GM20431 (cell line): ENCODE data around the gene YOD1.

Experiments
- in situ Hi-C: fragments of 300-500 bp; cut with MseI, MboI; formaldehyde crosslinking; loops from one replicate; pipeline ENCODE4 v1.15.0; 2020; ENCODE audit warnings: low sequenced_read_pairs; ENCODE audit not compliant: unreplicated experiment

Gene YOD1

DNA sequence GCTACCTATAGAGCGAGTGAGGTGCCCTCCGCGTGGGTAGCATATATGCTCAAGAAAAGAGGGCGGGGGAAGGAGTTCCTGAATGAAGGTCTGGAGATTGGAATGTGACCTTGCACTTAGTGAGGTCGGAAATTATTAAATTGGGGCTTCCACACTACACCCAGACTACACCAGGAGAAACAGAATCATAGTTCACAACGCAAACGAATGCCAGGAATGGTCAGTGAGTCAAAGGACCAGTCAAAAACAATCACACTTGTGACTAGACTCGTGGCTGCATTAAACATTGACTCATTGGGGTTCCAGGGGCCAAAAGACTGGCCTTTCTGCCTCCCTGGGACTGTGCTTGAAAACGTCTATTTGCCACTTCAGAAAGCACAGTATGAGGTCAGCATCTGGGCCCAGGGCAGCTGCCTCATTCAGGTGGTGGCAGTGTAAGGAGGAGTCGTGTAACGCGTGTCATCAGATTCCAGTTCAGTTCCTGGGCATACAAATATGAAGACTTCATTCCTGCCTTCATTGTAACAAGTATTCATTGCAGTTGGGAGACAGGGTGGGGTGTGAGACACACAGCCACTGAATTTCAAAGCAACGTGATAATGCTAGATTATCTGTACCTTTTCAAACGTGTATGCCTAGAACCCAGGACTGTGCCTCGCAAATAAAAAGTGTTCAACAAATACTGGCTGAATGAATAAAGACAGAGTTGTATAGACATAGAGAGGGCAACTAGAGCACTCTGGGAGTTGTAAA is at the start of gene YOD1:
YOD1 (minus strand) TSS at position 18 of the 753 bp plus-strand sequence. CDS start 178 bp downstream, outside the sequence.
- in situ Hi-C loops, result no loop called here

DNA sequence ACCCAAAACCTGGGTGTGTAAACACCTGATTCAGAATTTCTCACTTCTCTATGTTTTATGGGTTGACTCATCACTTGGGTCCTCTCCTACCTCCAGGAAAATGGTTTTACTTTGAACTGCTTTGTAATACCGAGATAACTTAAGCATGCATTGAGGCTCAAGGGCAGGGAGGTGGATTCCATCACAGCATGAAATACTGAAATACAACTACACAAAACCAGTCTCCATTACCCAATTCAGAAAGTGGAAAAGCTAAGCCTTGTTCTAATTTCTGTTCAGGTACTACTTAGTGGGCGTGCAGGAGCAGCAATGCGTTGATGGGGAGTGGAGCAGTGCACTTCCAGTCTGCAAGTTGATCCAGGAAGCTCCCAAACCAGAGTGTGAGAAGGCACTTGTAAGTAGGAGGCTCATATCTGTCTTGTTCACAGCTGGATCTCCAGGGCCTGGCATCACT is 46.9 kb upstream of the YOD1 start:
- in situ Hi-C loops, result loop anchor here (25.0 kb wide), 2 partner anchors 314 to 389 kb away; partner anchors contain the start of gene CR1

DNA sequence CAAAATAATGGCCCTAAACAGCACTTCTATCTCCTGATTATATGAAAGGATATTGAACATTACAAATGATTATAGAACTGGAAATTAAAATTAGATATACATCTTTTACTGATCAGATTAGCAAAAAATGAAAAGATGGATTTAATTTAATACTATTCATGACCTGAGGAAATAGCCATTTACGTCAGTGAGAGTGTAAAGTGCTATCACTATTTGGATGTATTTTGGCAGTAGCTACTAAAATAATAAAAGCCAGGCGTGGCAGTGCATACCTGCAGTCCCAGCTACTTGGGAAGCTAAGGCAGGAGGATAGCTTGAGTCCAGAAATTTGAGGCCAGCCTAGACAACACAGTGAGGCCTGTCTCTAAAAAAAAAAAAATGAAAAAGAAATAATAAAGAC is 42.9 kb upstream of the YOD1 start:
- in situ Hi-C loops, result loop anchor here (25.0 kb wide), 2 partner anchors 318 to 393 kb away; partner anchors contain the start of gene CR1

DNA sequence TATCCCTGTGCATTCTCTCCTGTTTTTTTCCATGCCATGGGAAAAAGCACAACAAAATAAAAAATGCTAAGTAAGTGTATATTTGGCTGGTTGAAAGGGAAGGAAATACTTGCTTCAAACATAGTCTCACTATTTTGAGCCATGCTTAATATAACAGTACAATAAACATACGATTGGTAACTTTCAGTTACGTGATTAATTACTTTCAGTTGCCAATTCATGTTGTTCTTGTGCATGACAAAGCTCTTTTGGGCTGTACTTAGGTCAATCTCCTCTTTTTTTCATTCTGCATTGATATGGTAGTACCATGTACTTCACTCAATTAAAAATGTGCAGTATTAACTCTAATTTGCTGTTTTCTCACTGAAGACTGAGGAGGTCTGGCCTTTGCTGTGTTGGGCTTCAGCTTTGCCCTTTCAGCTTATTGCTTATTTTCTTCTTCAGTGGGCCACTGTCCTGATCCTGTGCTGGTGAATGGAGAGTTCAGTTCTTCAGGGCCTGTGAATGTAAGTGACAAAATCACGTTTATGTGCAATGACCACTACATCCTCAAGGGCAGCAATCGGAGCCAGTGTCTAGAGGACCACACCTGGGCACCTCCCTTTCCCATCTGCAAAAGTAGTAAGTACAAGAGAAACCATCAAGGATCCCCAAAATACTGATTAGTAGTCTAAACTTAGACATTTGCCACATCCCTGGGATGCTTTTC is 40.3 kb upstream of the YOD1 start:
- in situ Hi-C loops, result loop anchor here (25.0 kb wide), 2 partner anchors 321 to 396 kb away; partner anchors contain the start of gene CR1

DNA sequence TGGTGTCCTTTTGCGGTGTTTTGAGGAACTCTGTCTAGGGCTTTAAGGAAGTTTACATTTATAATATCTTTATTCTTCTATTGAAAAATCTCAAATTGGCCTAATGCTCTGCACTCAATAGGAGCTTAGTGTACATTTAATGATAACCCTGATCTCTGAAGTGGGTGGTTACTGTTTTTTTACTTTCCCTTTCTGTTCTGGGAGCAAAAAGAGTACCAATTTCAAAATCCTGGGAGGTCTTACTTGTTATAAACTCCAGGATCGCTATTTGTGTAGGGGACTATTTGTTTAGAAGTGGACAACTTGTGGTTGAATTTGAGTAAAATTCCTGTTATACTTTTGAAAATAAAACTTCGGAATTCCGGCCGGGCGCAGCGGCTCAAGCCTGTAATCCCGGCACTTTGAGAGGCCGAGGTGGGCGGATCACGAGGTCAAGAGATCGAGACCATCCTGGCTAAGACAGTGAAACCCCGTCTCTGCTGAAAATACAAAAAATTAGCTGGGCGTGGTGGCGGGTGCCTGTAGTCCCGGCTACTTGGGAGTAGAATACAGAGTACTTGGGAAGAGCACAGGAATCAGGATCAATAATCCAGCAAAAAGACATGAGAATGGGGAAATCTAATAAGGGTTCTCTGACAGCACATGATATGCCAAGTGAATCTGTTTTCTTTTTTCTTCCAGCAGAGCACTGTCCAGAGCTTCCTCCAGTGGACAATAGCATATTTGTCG is 38.8 kb upstream of the YOD1 start:
- in situ Hi-C loops, result loop anchor here (25.0 kb wide), 2 partner anchors 323 to 398 kb away; partner anchors contain the start of gene CR1

DNA sequence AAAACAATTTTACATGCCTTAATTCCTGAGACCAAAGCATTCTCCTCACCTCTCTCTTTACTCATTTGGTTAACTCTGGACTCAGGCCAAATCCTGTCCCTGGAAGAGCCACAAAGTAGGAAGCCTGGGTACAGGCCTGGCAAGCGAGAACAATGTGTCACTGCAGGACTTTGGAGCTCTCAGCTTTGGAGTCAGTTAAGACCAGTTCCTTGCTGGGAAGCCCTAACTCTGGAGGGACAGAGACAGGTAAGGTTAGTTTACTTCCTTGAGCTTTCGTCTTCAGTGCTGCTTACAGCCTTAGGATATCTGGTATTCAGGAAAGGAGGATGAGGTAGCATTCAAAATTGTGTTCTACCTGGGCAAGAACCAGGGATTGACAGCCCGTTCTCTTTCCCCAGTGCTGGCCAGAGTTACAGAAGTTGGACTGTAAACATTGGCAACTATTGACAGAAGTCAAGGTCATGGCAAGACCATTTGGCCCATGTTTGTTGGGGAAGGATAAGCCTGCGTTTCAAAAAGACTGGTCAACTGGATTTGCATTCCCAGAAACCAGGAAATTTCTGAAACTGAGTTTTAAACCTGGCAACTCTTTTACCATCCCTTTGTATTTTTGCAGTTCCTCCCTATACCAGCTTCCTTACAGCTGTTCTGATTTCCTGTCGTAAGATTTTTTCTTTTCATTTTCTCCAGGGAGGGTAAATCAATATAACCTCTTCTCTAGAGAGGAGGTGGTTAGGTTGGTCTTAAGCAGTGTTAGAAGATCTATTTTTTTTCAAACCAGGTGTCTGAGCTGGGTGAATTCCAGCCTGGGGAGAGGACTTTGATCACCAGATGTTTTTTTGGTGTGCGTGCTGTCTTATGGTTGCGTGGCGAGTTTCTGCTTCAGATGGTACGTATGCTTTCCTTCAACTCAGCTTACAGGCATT is 38.0 kb upstream of the YOD1 start, which contains the start of gene C4BPB:
C4BPB (plus strand) TSS at position 160 of the 926 bp plus-strand sequence; CDS start at position 832, 672 bp downstream.
- in situ Hi-C loops, result loop anchor here (25.0 kb wide), 2 partner anchors 323 to 398 kb away; partner anchors contain the start of gene CR1

DNA sequence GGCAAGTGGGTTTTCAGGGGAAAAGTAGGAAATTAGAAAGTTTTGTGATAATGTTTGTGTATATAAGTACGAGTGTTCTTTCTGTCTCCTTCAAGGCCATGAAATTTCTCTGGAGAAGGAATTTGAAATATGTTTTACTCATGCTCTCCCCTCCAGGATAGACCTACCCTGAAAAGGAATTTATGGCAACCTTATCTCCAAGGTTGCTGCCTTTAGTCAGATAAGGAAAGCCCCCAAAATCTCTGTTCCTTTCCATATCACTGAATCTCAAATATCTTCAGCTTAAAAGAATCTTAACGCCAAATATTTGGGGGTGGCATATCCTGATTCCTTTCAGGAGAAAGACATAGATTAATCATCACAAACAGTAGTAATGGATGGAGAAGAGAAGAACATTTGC is 37.2 kb upstream of the YOD1 start:
- in situ Hi-C loops, result loop anchor here (25.0 kb wide), 2 partner anchors 324 to 399 kb away; partner anchors contain the start of gene CR1

DNA sequence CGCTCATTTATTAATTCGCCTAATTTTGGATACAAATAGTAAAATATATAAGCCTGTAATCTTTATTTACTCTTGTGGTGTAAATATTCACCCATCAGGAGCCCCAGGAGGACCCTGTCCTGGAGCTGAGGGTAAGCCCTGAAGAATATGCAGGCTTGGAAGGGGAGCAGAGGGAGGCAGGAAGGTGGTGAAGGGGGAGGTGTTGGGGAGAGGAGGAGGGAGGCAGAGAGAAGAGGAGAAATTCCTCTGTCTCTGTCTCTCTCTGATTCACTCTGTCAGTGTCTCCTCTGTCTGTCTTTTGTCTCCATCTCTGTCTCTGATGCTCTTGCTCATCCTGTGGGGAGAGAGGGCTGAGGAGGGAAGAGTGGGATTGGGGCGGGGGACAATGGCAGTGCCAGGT is 34.9 kb upstream of the YOD1 start:
- in situ Hi-C loops, result loop anchor here (25.0 kb wide), 2 partner anchors 326 to 401 kb away; partner anchors contain the start of gene CR1

DNA sequence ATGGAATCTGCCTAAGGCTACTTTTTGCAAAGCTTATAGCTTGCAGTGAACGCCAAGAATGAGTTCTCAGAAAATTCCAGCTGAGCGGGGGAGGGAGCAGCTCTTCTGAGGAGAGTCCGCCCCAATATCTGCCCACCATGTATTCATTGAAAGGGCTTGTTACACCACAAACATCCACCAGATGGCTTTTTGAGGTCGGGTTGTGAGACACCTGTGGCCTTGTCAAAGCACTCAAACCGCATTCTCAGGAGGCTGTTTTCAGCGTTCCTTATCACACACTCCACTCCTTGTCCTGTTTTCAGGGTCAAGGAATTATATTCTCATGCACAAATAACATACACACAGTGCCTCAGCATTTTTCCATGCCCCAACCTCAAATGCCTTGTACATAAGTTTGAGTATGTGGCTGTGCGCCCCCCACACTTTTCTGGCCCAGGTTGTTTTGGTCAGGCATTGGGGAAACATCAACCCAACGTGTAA is 33.7 kb upstream of the YOD1 start:
- in situ Hi-C loops, result loop anchor here (25.0 kb wide), 2 partner anchors 328 to 403 kb away; partner anchors contain the start of gene CR1

DNA sequence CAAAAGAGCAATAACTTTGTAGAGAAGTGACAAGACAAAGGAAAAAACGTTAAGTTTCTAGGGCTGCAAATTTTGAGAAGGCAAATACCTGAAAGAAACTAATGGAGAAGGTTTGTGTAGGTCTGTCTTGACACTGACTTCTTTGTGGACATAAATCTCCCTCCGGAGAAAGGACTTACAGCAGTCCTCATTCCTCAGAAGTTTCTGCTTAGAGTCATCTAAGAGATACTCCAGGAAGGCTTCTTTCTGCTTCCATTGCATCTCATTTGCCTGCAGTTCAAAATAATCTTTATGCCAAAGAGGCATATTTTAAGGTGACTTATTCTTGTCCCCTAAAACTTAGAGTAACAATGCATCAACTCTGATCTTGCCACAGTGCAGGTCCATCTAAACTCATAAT is 33.2 kb upstream of the YOD1 start:
- in situ Hi-C loops, result loop anchor here (25.0 kb wide), 2 partner anchors 328 to 403 kb away; partner anchors contain the start of gene CR1

DNA sequence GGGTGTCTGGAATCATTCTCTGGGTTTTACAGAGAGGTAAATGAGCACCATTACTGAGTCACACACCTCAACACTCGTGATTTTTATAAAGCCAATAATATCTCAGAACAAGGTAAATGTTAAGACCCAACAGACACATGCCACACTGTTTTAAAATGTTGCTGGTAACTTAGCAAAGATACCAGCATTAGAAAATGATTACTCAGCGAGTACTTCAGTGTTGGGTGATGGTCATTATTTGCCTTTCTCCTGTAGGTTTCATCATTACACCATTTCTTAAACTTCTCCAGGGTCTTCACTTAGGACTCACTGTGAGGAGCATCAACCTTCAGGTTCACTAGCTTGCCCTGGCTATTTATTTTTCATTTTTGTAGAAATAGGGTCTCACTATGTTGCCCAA is 30.8 kb upstream of the YOD1 start:
- in situ Hi-C loops, result loop anchor here (25.0 kb wide), 2 partner anchors 330 to 405 kb away; partner anchors contain the start of gene CR1

DNA sequence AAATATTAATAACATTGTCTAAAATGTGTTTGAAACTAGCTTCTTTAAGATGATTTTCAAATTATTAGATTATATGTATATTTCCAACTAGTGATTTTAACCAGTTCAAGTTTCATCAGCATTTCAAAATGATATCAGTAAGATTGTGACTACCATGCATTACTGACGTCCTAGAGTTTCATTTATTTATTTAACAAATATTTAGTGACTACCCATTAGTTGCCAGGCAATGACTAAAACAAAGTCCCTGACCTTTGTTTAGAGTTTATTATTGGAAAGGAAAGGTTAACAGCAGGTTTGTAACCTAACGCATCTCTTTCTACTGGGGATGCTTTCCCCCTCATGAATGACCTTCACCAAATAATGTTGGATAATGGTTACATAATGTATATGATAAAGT is 30.1 kb upstream of the YOD1 start:
- in situ Hi-C loops, result loop anchor here (25.0 kb wide), 2 partner anchors 331 to 406 kb away; partner anchors contain the start of gene CR1

DNA sequence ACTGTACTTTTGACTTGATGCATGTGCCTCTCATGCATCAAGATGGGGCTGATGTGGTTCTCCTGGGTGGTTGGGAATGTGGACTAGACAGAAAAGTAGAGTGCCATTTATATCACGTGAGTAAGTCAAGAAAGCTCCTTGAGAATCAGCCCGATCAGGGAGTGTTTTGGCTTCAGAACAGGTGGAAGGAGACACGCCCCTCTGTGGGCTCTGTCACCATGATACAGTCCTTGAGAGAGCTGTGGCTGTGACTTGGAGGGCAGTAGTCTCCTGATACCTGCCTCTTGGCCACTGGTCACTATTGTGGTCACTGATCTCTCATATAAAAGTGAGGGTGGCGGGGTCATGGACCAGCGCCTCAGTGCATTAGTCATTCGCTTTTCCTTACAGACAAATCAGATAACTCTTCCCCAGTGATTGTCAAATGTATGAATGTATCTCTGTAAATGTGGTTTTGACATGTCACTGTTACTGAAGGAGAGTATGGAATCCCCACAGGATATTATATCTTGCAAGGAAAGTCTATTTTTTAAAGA is 28.8 kb upstream of the YOD1 start:
- in situ Hi-C loops, result loop anchor here (25.0 kb wide), 2 partner anchors 333 to 408 kb away; partner anchors contain the start of gene CR1

DNA sequence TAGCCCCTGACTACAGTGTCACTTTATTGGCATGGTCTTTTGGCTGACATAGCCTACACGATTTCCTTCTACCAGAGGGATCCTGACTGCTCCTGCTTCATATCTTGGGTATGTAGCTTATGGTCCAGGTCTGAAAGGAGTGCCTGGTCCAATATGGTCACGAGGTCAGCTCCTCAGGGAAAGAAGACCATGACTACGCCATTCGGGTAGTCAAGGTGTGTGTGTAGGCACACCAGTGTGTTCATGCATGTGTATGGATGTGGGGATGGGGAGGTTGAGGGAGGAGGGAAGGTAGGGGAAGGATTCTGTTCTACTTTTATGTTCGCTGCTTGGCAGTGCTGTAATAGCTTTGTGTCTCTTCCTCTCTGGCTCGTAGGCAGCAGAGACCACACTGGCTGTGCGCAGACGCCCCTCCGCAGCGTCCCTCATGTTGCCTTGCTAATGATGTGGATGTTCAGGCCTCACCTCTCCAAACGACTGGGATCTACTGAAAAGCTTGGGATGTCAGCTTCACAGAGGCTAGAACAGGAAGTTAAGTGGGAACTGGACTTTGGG is 27.6 kb upstream of the YOD1 start:
- in situ Hi-C loops, result loop anchor here (25.0 kb wide), 2 partner anchors 334 to 409 kb away; partner anchors contain the start of gene CR1

DNA sequence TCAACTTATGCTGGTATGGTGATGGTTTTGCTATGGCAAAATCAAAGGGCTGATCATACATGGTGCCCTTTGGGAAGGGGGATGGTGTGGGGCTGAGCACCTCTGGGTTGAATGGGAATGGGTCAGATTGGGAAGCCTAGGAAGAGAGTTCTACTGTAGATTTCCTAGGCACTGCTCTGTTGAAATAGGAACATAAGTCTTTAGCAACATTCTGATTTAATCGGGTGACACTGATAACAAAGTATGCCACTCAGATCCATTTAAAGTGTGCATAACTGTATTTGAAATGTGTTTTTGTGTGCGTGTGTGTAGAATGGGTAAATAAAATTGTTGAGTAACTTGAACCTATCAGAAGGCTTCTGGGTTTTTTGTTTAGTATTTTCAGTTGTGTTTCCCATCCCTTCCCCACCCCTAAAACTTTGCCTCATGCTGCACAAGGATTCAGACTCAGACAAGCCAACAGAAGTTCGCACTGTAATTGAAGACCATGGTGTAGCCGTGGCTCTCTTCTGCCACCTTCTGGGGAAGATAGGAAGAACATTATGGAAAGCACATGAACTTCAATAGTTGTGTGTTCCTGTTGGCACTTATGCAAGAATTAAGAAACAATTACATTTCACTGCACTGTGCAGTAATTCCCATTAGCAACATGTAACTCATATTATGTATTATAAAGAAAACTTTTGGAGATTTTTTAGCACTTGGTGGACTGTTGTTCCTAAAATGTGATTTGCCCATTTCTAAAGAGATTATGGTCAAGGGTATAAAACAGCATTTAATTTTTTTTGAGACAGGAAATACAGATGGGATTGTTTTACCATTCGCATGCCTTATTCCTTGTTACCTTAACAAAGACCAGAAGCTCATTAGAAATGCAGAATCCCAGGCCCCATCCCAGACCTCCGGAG is 26.7 kb upstream of the YOD1 start:
- in situ Hi-C loops, result loop anchor here (25.0 kb wide), 2 partner anchors 335 to 410 kb away; partner anchors contain the start of gene CR1

DNA sequence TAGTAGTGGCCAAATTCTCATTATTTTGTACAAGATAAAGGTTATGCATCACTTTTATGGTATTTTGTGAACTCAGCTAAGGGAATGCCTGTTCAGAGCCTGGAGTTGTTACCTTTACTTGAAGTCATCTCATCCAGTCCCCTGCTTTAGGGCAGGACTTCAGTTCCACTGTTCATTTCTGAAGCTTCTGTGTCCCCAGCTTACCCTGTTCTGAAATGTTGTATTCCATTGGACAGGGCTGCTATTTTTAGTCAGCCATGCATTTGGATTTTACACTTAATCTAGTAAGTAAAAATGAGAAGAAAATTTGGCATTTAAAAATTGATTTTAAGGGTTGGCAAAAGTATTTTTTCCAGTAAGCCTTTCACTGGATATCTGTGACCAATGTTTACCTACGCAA is 26.0 kb upstream of the YOD1 start:
- in situ Hi-C loops, result loop anchor here (25.0 kb wide), 2 partner anchors 335 to 410 kb away; partner anchors contain the start of gene CR1
